Osteoblast (primary cell): ENCODE measurements around the gene CSTA. TPM values are rescaled to one million over a fixed set of nuclear protein-coding genes. Genes with fewer than 3 reads are reported as not detected.
A peak's percentile ranks its signal among the peaks of the same experiment; 100 is the strongest.

Experiments
- DNase-seq: peaks from one replicate; pipeline ENCODE4 v3.0.0; 2011; ENCODE audit warnings: low spot score, mixed read lengths; ENCODE audit not compliant: insufficient read length; ENCODE audit errors: missing footprints
- H2AFZ ChIP-seq: 2 replicates; pipeline ENCODE4 v1.6.0; 2011; ENCODE audit warnings: mild to moderate bottlenecking, low read length
- H3K27ac ChIP-seq: 2 replicates; pipeline ENCODE4 v1.5.1; 2011; ENCODE audit warnings: mild to moderate bottlenecking, low read depth, low read length, moderate library complexity
- H3K27me3 ChIP-seq: 2 replicates; pipeline ENCODE4 v1.6.0; 2012; ENCODE audit warnings: mild to moderate bottlenecking, control low read depth, inconsistent platforms, low read length, moderate library complexity; ENCODE audit not compliant: insufficient read depth
- H3K36me3 ChIP-seq: 2 replicates; pipeline ENCODE4 v1.5.1; 2011; ENCODE audit warnings: mild to moderate bottlenecking, low read length, control low read depth, moderate library complexity; ENCODE audit not compliant: insufficient read depth
- H3K4me1 ChIP-seq: 2 replicates; pipeline ENCODE4 v1.5.1; 2011; ENCODE audit warnings: mild to moderate bottlenecking, low read length, control low read depth, moderate library complexity; ENCODE audit not compliant: insufficient read depth
- H3K4me2 ChIP-seq: 2 replicates; pipeline ENCODE4 v1.6.0; 2011; ENCODE audit warnings: mild to moderate bottlenecking, low read length; ENCODE audit not compliant: insufficient read depth
- H3K4me3 ChIP-seq: fragments of 200-600 bp; sonication (generic); 3 replicates; pipeline ENCODE4 v1.5.1; 2012; ENCODE audit warnings: mild to moderate bottlenecking, low read length, inconsistent platforms; ENCODE audit not compliant: insufficient read depth
- H3K79me2 ChIP-seq: 2 replicates; pipeline ENCODE4 v1.6.0; 2012; ENCODE audit warnings: mild to moderate bottlenecking, low read length, control low read depth, inconsistent platforms; ENCODE audit not compliant: insufficient read depth
- H3K9me3 ChIP-seq: 2 replicates; pipeline ENCODE4 v1.5.1; 2011; ENCODE audit warnings: low read depth, low read length, control low read depth
- H4K20me1 ChIP-seq: 2 replicates; pipeline ENCODE4 v1.6.0; 2012; ENCODE audit warnings: mild to moderate bottlenecking, low read length, control low read depth; ENCODE audit not compliant: insufficient read depth
- CTCF ChIP-seq: IDR thresholded peaks from 2 replicates; pipeline ENCODE4 v1.5.1; 2011; ENCODE audit warnings: mild to moderate bottlenecking, low read depth, low read length, moderate library complexity; ENCODE audit errors: extremely low read depth
- total RNA-seq: library from RNA; depleted of rRNA; stranded (reverse); fragments of >200 nt; gene quantifications from 2 replicates; pipeline ENCODE4 v1.2.3, GENCODE V29; 2012

The CSTA gene
- total RNA-seq, 1 donor, result 18.1 TPM

- H2AFZ ChIP-seq, result no peak overlapping the region
- H4K20me1 ChIP-seq, result no peaks in the 10 kb centered on the region
- no peak for TF ChIP-seq CTCF
- no peaks in the 10 kb centered on the region for H3K4me1 ChIP-seq
- no peak overlapping the region for H3K4me3 ChIP-seq
- no peaks in the 10 kb centered on the region for H3K79me2 ChIP-seq
- no peak overlapping the region for H3K4me2 ChIP-seq
- H3K27me3 ChIP-seq, result no peaks in the 10 kb centered on the region
- peak; percentile 66 for DNase-seq
- no peak overlapping the region for H3K27ac ChIP-seq
- H3K36me3 ChIP-seq, result no peaks in the 10 kb centered on the region
- H3K9me3 ChIP-seq, result no peaks in the 10 kb centered on the region
Observed at GRCh38 chr3:122294359-122294758, 30.7 kb upstream of the CSTA start.

GRCh38 chr3:122295266-122296062, 29.6 kb upstream of the CSTA start:
- no peaks in the 10 kb centered on the region for H3K27me3 ChIP-seq
- no peaks in the 10 kb centered on the region for H4K20me1 ChIP-seq
- no peak for DNase-seq
- no peaks in the 10 kb centered on the region for H3K9me3 ChIP-seq
- H3K4me3 ChIP-seq, result no peak overlapping the region
- no peak overlapping the region for H2AFZ ChIP-seq
- no peaks in the 10 kb centered on the region for H3K79me2 ChIP-seq
- TF ChIP-seq CTCF, result no peak
- H3K4me1 ChIP-seq, result no peaks in the 10 kb centered on the region
- H3K4me2 ChIP-seq, result no peak overlapping the region
- no peaks in the 10 kb centered on the region for H3K36me3 ChIP-seq
- no peak overlapping the region for H3K27ac ChIP-seq

- Histone ChIP-seq H3K27me3 (no peaks in the 10 kb centered on the region), H3K4me1 (no peaks in the 10 kb centered on the region), H4K20me1 (no peaks in the 10 kb centered on the region), H3K79me2 (no peaks in the 10 kb centered on the region), H3K36me3 (no peaks in the 10 kb centered on the region), H3K9me3 (no peaks in the 10 kb centered on the region), H3K27ac (no peak overlapping the region), H3K4me3 (no peak overlapping the region), H3K4me2 (no peak overlapping the region), H2AFZ (no peak overlapping the region)
- no peak for DNase-seq
- TF ChIP-seq CTCF, result no peak
Observed at GRCh38 chr3:122298239-122298638, 26.8 kb upstream of the CSTA start.

- Histone ChIP-seq H3K36me3 (no peaks in the 10 kb centered on the region), H3K9me3 (no peaks in the 10 kb centered on the region), H2AFZ (no peak overlapping the region), H3K4me2 (no peak overlapping the region), H3K27me3 (no peaks in the 10 kb centered on the region), H3K4me1 (no peaks in the 10 kb centered on the region), H4K20me1 (no peaks in the 10 kb centered on the region), H3K79me2 (no peaks in the 10 kb centered on the region), H3K27ac (no peak overlapping the region), H3K4me3 (no peak overlapping the region)
- no peak for TF ChIP-seq CTCF
- no peak for DNase-seq
Observed at GRCh38 chr3:122299215-122299614, 25.8 kb upstream of the CSTA start.
